Loucy (cell line): ENCODE data around the gene DISP3.

ENCODE experiments used
- H2AFZ ChIP-seq: fragments of 200-600 bp; sonication (generic); 2 replicates; pipeline ENCODE4 v1.6.0; 2016; ENCODE audit warnings: antibody characterized with exemption, mild to moderate bottlenecking, low read length, moderate library complexity
- H3F3A ChIP-seq: fragments of 200-600 bp; 2 replicates; pipeline ENCODE4 v1.6.0; 2016; ENCODE audit warnings: antibody characterized with exemption, low read depth, mild to moderate bottlenecking
- H3K27me3 ChIP-seq: fragments of 200-600 bp; sonication (generic); 2 replicates; pipeline ENCODE4 v1.6.1; 2014; ENCODE audit warnings: low read length, mild to moderate bottlenecking; ENCODE audit not compliant: insufficient read depth, poor library complexity, severe bottlenecking
- H3K36me3 ChIP-seq: fragments of 200-600 bp; sonication (generic); 2 replicates; pipeline ENCODE4 v1.6.1; 2016; ENCODE audit warnings: low read length; ENCODE audit not compliant: insufficient read depth
- H3K4me1 ChIP-seq: fragments of 200-600 bp; sonication (generic); 2 replicates; pipeline ENCODE4 v1.5.1; 2014; ENCODE audit warnings: low read length, mild to moderate bottlenecking; ENCODE audit not compliant: insufficient read depth, poor library complexity, severe bottlenecking
- H3K4me2 ChIP-seq: fragments of 200-600 bp; sonication (generic); 2 replicates; pipeline ENCODE4 v1.6.0; 2014; ENCODE audit warnings: antibody characterized with exemption, low read length, low read depth, mild to moderate bottlenecking; ENCODE audit not compliant: poor library complexity, severe bottlenecking
- H3K4me3 ChIP-seq: fragments of 200-600 bp; sonication (generic); 2 replicates; pipeline ENCODE4 v1.5.1; 2014; ENCODE audit warnings: low read length, mild to moderate bottlenecking, mixed read lengths; ENCODE audit not compliant: poor library complexity, severe bottlenecking
- H3K79me2 ChIP-seq: fragments of 200-600 bp; sonication (generic); 2 replicates; pipeline ENCODE4 v1.6.1; 2014; ENCODE audit warnings: low read length; ENCODE audit not compliant: insufficient read depth
- H3K9ac ChIP-seq: fragments of 200-600 bp; sonication (generic); 2 replicates; pipeline ENCODE4 v1.6.0; 2014; ENCODE audit warnings: mild to moderate bottlenecking, low read depth, low read length, moderate library complexity; ENCODE audit not compliant: poor library complexity, severe bottlenecking
- H3K9me2 ChIP-seq: fragments of 200-600 bp; sonication (generic); replicated peaks from 2 replicates; pipeline ENCODE4 v1.6.1; 2016; ENCODE audit warnings: low read depth, low read length, mixed read lengths
- H3K9me3 ChIP-seq: fragments of 200-600 bp; sonication (generic); 2 replicates; pipeline ENCODE4 v1.6.1; 2014; ENCODE audit warnings: mild to moderate bottlenecking, antibody characterized with exemption, low read length, low read depth; ENCODE audit not compliant: insufficient read depth
- H4K20me1 ChIP-seq: fragments of 200-600 bp; sonication (generic); 2 replicates; pipeline ENCODE4 v1.6.0; 2014; ENCODE audit warnings: antibody characterized with exemption, low read length, mild to moderate bottlenecking; ENCODE audit not compliant: insufficient read depth, poor library complexity, severe bottlenecking
- EZH2phosphoT487 ChIP-seq: fragments of 200-600 bp; IDR thresholded peaks from 2 replicates; pipeline ENCODE4 v1.6.1; 2018; ENCODE audit warnings: antibody characterized with exemption, mild to moderate bottlenecking, moderate library complexity, borderline replicate concordance
- TF ChIP-seq, protein P1 (sequence below): fragments of 200-600 bp; sonication (generic); conservative IDR thresholded peaks from 2 replicates; pipeline ENCODE4 v1.5.1; 2014; ENCODE audit warnings: mild to moderate bottlenecking, antibody characterized with exemption, low read length

Gene DISP3

DNA sequence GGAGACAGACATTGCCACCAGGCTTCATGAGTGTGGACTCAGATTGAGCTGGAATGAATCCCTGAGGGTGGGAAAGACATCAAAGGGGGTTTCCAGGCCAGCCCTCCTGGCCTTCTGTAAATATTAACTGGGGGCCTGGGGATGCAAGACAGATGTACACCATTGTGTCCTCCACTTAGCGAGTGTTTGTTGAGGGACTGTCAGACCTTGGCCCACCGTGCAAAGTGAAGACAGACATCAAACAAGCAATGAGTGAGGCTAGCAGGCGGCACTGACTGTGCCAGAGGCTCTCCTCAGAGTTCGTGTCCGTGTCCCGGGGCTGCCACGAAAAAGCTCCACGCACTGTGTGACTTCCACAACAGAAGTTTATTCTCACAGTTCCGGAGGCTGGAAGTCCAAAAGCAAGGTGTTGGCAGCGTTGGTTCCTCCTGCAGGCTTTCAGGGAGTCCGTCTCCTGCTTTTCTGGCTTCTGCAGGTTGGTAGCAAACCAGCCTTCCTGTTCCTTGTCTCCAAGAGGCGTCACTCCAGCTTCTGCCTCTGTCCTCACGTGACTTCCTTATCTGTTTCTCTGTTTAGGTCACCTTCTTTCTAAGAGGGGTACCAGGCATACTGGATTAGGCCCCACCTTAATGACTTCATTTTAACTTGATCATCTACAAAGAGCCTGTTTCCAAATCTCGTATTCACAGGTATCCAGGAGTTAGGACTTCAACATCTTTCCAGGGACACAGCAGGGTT is 59.1 kb downstream of the DISP3 start:
- H4K20me1 ChIP-seq = no peaks in the 10 kb centered on the region
- no peaks in the 10 kb centered on the region for H3K9me2 ChIP-seq
- H3K4me3 ChIP-seq = no peak overlapping the region
- H3K4me1 ChIP-seq = no peaks in the 10 kb centered on the region
- no peaks in the 10 kb centered on the region for H3K36me3 ChIP-seq
- no peaks in the 10 kb centered on the region for H3F3A ChIP-seq
- H3K9me3 ChIP-seq = no peaks in the 10 kb centered on the region
- H3K27me3 ChIP-seq = no peaks in the 10 kb centered on the region
- no peaks in the 10 kb centered on the region for H3K79me2 ChIP-seq
- no peak overlapping the region for H2AFZ ChIP-seq
- no peak overlapping the region for H3K9ac ChIP-seq
- no peak overlapping the region for H3K4me2 ChIP-seq
- TF ChIP-seq EZH2phosphoT487 = no peak
- TF ChIP-seq, protein P1, sequence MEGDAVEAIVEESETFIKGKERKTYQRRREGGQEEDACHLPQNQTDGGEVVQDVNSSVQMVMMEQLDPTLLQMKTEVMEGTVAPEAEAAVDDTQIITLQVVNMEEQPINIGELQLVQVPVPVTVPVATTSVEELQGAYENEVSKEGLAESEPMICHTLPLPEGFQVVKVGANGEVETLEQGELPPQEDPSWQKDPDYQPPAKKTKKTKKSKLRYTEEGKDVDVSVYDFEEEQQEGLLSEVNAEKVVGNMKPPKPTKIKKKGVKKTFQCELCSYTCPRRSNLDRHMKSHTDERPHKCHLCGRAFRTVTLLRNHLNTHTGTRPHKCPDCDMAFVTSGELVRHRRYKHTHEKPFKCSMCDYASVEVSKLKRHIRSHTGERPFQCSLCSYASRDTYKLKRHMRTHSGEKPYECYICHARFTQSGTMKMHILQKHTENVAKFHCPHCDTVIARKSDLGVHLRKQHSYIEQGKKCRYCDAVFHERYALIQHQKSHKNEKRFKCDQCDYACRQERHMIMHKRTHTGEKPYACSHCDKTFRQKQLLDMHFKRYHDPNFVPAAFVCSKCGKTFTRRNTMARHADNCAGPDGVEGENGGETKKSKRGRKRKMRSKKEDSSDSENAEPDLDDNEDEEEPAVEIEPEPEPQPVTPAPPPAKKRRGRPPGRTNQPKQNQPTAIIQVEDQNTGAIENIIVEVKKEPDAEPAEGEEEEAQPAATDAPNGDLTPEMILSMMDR = no peak

DNA sequence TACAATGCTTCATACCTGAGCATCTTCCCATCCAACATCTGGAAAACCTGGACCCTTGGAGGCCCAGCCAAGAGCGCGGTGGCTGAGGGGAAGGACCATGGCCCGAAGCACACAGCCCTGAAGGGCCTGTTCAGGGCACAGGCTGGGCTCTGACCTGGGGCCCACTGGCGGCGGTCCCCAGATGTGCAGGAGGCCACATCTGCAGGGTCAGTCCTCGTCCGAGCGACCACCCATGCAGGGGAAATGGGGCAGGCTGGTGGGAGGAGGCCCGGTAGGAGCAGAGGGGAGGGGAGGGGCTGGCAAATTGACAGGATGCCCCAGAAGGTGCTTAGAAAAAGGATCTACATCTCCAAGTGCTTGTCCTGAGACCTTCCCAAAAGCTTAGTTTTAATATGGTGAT is 59.9 kb downstream of the DISP3 start:
- Histone ChIP-seq H3K36me3 (no peaks in the 10 kb centered on the region), H3K4me1 (no peaks in the 10 kb centered on the region), H3K9me3 (no peaks in the 10 kb centered on the region), H3K4me3 (no peak overlapping the region), H3F3A (no peaks in the 10 kb centered on the region), H4K20me1 (no peaks in the 10 kb centered on the region), H3K79me2 (no peaks in the 10 kb centered on the region), H2AFZ (no peak overlapping the region), H3K9ac (no peak overlapping the region), H3K4me2 (no peak overlapping the region), H3K9me2 (no peaks in the 10 kb centered on the region), H3K27me3 (no peaks in the 10 kb centered on the region)
- TF ChIP-seq, protein P1 = no peak
- TF ChIP-seq EZH2phosphoT487 = no peak

DNA sequence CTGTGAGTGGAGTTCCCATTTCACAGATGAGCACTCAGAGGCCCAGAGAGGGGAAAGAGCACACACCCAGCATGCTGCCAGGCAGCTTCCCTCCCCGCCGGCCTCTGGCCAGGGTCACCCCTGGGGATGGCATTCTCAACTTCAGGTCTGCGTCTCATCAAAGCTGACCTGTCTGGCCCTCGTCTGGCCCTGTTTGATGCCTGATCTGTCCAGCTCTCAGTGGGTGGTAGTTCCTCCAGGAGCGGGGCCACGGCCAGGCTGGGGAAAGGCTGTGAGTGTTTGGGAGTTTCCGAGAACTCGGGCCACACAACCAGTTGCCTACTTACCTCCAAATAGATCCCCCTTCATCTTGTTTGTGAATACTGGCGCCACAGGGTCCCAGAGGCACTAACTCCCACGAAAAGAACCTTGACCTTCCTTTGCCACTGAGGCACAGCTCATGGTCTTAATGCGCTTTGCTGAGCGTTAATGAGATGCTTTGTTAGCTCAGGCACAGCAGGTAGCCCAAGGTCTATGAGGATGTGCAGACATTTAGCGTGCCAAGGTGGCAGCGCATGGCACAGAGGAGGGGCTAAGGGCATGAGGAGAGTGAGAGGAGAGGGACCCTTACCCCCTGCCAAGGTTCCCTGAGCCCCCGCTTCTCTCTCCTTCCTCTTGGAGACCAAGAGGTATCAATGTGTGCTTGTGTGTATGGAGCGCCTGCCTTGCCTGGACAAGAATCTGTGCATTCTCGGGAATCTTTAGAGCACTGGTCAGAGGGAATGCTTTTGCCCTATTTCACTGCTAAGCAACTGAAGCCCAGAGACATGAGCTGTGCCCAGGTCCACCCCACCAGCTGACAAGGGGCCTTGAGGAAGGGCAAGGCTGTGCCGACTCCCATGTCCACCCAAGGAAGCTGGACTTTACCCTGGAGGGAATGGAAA is 61.2 kb downstream of the DISP3 start:
- no peak overlapping the region for H3K4me2 ChIP-seq
- TF ChIP-seq, protein P1 = no peak
- TF ChIP-seq EZH2phosphoT487 = no peak
- H3K36me3 ChIP-seq = no peaks in the 10 kb centered on the region
- H3F3A ChIP-seq = no peaks in the 10 kb centered on the region
- no peaks in the 10 kb centered on the region for H3K27me3 ChIP-seq
- H3K79me2 ChIP-seq = no peaks in the 10 kb centered on the region
- no peaks in the 10 kb centered on the region for H3K9me3 ChIP-seq
- H2AFZ ChIP-seq = no peak overlapping the region
- no peaks in the 10 kb centered on the region for H3K4me1 ChIP-seq
- H3K4me3 ChIP-seq = no peak overlapping the region
- H4K20me1 ChIP-seq = no peaks in the 10 kb centered on the region
- no peak overlapping the region for H3K9ac ChIP-seq
- no peaks in the 10 kb centered on the region for H3K9me2 ChIP-seq
